HG02588 (cell line): Measurements from ENCODE around the gene FAM32A.

Experiments used
- ATAC-seq: cut with Tn5 transposase; IDR thresholded peaks from one replicate; pipeline ENCODE4 v1.9.1; 2021; ENCODE audit warnings: mild to moderate bottlenecking, moderate library complexity; ENCODE audit not compliant: unreplicated experiment

Gene FAM32A

GRCh38 chr19:16185123-16185767 is at the start of gene FAM32A:
FAM32A (plus strand) TSS chr19:16185410; CDS start chr19:16185443, 33 bp downstream.
- ATAC-seq, result peak; percentile 90

DNA sequence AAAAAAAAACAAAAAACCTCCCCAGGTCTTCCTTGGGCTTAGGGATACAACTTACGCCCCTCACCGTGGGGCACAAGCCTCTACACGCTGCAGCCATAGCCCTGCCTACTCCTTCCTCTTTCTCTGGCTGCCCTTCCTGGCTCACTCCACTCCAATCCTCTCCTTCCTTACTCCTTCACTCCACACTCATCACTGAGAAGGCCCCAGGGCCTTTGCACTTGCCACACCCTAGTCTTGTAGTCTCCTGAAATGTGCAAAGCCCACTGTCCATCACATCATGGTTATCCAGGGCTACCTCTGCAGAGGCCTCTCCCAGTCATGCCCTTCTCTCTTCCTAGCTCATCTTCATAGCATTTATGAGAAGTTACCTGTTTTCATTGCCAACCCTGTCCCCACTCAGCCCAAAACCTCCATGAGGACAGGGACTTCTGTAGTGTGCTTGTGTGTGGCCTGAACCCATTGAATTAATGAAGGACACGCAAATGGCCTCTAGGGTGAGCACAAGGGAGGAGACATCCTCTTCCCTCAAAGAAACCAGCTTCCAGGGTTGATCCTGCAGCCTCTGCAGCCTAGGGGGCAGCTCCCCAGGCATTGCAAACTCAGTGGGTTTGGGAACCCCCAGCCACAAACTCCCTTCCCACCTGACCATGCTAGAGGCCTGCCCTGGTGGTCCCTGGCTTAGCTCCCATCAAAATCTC is 49.6 kb upstream of the FAM32A start:
- no peak for ATAC-seq

GRCh38 chr19:16136185-16136999 is 48.8 kb upstream of the FAM32A start:
- ATAC-seq, result no peak

GRCh38 chr19:16139752-16140151 is 45.5 kb upstream of the FAM32A start:
- no peak for ATAC-seq

- ATAC-seq, result peak; percentile 44
Measured at GRCh38 chr19:16141043-16141442, 44.2 kb upstream of the FAM32A start.

DNA sequence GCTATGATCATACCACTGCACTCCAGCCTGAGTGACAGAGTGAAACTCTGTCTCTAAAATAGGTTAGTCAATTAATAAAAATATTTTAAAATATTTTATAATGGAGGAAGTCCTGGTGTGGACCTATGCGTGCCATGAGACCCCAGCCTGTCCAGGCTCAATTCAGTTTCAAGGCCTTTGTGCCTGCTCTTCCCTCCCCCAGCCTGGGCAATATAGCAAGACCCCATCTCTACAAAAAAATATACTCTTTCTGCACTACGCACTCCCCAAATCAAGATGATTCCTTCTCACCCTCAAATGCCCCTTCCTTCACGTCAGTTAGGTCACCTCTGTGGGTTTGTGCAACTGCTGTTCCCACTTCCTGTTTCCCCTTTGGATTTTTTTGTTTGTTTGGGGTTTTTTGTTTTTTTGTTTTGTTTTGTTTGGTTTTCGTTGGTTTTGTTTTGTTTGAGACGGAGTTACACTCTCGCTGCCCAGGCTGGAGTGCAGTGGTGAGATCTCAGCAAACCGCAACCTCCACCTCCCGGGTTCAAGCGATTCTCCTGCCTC is 43.1 kb upstream of the FAM32A start:
- ATAC-seq, result no peak

- ATAC-seq, result peak; percentile 51
Measured at GRCh38 chr19:16143399-16144215, 41.6 kb upstream of the FAM32A start, which contains the start of gene HSH2D. HSH2D (plus strand) TSS chr19:16143685; CDS start chr19:16148751, 5,066 bp downstream.

GRCh38 chr19:16144216-16144581 is 41.0 kb upstream of the FAM32A start:
- no peak for ATAC-seq

- ATAC-seq, result no peak
Measured at GRCh38 chr19:16146112-16146511, 39.1 kb upstream of the FAM32A start.

DNA sequence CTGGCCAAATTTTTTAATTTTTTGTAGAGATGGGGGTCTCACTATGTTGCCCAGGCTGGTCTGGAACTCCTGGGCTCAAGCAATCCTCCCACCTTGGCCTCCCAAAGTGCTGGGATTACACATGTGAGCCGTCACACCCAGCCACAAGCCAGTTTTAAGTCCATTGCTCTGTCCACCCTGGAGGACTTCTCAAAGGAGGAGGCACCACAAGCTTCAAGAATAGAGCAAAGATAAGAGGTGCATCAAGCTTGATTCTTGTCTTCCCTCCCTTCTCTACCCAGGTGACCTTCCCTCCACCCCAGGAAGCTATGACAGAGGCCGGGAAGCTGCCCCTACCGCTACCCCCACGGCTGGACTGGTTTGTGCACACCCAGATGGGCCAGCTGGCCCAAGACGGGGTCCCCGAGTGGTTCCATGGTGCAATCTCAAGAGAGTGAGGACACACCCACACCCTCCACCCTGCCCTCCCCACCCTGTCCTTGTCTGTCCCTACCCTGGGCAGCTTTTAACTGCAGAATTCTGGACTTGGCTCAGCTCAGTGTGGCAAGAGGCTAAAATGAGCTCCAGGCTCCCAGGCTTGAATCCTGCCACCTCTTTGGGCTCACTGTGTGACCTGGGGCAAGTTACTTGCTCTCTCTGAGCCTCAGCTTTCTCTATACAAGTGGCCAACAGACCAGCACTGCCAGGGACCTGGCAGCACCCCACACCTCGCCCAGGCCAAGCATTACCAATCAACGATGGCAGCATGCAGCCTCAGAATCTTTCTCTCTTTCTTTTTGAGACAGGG is 36.6 kb upstream of the FAM32A start:
- ATAC-seq, result no peak

GRCh38 chr19:16153582-16154336 is 31.5 kb upstream of the FAM32A start:
- ATAC-seq, result no peak

DNA sequence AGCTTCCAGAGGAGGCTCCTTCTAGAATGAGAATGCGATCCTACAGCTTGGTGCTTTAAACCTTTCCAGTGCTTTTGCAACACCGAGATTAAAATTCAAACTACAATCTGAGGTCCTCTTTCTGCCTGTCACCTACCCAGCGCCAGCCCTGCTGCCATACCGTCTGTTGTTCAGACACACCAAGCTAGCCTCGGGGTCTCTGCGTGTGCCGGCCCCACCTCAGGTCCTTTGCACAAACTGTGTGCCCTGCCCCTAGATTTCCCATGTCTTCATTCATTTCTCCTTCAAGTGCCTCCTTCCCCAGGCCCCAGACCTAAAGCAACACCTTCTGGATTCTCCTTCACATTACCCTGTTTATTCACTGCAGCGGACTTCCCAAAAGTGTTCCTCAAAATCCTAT is 30.7 kb upstream of the FAM32A start:
- ATAC-seq, result no peak

DNA sequence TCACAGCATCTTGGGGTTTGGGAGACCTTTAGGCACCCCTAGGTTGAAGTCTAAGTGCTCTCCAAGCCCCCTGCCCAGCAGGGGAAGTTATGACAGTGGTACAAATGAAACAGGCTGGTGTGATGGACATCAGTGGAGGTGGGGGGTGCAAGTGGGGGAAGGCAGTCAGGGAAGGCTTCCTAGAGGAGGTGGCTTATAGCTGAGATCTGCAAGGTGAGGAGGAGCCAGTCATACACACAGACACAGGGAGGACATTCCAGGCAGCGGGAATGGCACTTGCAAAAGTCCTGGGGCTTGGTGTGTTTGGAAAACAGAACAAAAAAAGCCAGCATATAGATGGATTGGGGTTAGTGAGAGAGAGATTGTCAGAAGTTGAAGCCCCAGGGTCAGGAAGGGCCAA is 30.1 kb upstream of the FAM32A start:
- no peak for ATAC-seq

GRCh38 chr19:16156904-16157303 is 28.3 kb upstream of the FAM32A start:
- ATAC-seq, result no peak

GRCh38 chr19:16157601-16158000 is 27.6 kb upstream of the FAM32A start:
- no peak for ATAC-seq

DNA sequence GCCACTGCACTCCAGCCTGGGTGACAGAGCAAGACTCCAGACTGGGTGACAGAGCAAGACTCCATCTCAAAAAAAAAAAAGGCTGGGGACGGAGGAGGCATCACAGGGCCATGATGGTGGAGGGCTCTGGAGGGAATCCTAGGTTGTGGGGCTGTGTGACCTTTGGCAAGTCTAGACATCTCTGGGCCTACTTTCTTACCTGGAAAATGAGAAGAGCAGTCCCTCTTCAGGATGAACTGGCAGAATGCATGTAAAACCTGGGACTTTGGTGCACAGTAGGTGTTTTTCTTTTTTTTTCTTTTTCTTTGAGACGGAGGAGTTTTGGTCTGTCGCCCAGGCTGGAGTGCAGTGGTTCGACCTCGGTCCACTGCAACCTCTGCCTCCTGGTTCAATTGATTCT is 25.6 kb upstream of the FAM32A start:
- ATAC-seq, result no peak

- ATAC-seq, result no peak
Measured at GRCh38 chr19:16160445-16160942, 24.7 kb upstream of the FAM32A start.

DNA sequence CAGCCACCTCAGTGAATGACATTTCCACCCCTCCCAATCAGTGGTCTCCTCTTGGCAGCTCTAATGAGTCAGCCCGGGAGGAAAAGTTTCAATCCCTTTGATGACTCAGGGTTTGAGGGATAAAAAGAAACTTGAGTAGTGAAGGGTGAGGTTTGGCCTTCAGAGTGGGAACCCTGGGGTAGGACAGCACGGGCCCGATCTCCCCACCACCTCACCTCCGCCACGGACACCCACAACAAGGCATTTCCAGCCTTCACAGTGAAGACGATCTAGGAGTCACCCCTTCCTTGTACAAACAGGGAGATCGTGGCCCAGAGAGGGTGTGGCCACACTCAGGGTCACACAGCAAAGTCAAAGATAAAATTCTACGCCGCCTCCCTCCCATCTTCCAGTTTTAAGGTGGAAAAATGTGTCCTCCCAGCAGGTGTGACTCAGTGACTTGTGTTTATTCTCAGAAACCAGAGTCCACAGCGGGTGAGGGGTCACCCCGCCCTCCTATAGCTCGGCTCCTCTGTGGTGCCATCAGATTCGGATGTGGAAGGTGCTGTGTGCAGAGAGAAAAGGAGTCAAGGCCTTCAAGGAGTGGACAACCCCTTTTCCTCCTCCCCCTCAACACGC is 24.2 kb upstream of the FAM32A start:
- no peak for ATAC-seq
